Activated CD8-positive, alpha-beta T cell treated with anti-CD3 and anti-CD28 coated beads, Interleukin-2, amount 10 ng/mL, durations not matched to agents 7 days and 5 days (primary cell): ENCODE measurements around the gene SELENOM. TPM values are rescaled to one million over a fixed set of nuclear protein-coding genes. Genes with fewer than 3 reads are reported as not detected.
A peak's percentile ranks its signal among the peaks of the same experiment; 100 is the strongest.

Experiments used
- ATAC-seq: fragments of 150-1000 bp; cut with Tn5 transposase; one replicate; pipeline ENCODE4 v1.10.0; 2021; ENCODE audit warnings: moderate library complexity
- CTCF ChIA-PET: fragments of 350-600 bp; sonication (Branson Sonifier 250); formaldehyde crosslinking; loops from one replicate; lab custom pipeline; 2021; ENCODE audit warnings: antibody characterized with exemption; lab: Charles Lee
- POLR2A ChIA-PET: fragments of 350-600 bp; sonication (Branson Sonifier 250); formaldehyde crosslinking; loops from one replicate; lab custom pipeline; 2021; ENCODE audit warnings: antibody characterized with exemption; lab: Charles Lee
- DNase-seq: peaks from one replicate; pipeline ENCODE4 v3.0.0-alpha.2; 2020
- H3K27ac Mint-ChIP-seq: one replicate; pipeline ENCODE4 v1.8.0; 2021; ENCODE audit warnings: mild to moderate bottlenecking, mixed read lengths
- H3K27me3 Mint-ChIP-seq: one replicate; pipeline ENCODE4 v1.8.0; 2021; ENCODE audit warnings: low read depth, mixed read lengths
- H3K36me3 Mint-ChIP-seq: one replicate; pipeline ENCODE4 v1.8.0; 2021; ENCODE audit warnings: low read depth, mixed read lengths
- H3K4me1 Mint-ChIP-seq: one replicate; pipeline ENCODE4 v1.8.0; 2021; ENCODE audit warnings: low read depth, mixed read lengths
- H3K4me3 Mint-ChIP-seq: one replicate; pipeline ENCODE4 v1.8.0; 2021; ENCODE audit warnings: mild to moderate bottlenecking, mixed read lengths
- H3K9me3 Mint-ChIP-seq: one replicate; pipeline ENCODE4 v1.8.0; 2022; ENCODE audit warnings: mixed read lengths; ENCODE audit not compliant: insufficient read depth
- total RNA-seq, 2 experiments: library from RNA; stranded (reverse); gene quantifications; one replicate each; pipeline ENCODE4 v1.2.3, GENCODE V29; 2021

SELENOM gene, protein sequence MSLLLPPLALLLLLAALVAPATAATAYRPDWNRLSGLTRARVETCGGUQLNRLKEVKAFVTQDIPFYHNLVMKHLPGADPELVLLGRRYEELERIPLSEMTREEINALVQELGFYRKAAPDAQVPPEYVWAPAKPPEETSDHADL
- total RNA-seq = under 1 TPM; 0.76 to 0.87 TPM

DNA sequence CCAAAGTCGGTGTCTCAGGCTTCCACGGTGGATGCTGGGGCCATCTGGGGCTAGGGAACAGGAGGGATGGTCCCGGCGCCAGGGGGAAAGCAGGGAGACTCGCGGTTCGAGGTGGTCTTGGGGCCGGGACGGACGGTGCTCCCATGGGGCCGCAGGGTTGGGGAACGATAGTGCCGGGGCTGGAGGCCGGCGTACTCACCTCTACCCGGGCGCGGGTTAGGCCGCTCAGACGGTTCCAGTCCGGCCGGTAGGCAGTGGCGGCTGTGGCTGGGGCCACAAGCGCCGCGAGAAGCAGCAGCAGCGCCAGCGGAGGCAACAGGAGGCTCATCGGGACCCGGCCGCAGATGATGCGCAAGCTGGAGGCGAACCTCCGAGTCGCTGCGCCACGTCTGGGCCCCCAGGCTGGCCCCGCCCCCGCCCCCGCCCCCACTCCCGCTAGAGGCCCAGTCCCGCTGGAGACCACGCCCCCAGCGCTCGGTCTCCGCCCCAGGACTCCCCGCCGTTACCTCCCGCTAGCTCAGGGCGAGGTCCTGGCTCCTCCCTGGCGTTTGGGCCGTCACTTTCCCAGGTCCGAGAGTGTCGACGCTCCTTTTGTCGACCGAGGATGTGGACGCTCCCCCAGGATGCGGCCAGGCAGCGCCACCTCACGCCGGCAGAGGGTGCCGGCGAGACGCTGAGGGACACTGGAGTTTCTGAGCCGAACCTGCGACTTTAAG is at the start of gene SELENOM:
Gene SELENOM (minus strand): TSS at position 391 of the 716 bp plus-strand sequence. CDS start 63 bp downstream, at position 328.
- Mint-ChIP-seq H3K4me3 (peak within 1 kb of the TSS; percentile 86), H3K36me3 (no peaks in the 10 kb centered on the region), H3K27me3 (no peaks in the 10 kb centered on the region), H3K27ac (peak within 1 kb of the TSS; percentile 72), H3K4me1 (peaks cover 10% of the 10 kb centered on the region), H3K9me3 (no peaks in the 10 kb centered on the region)
- DNase-seq = peak; percentile 90
- ATAC-seq = peak; percentile 97
- CTCF ChIA-PET = interaction anchor here (0.6 to 2.6 kb wide), 35 partner anchors 10 to 863 kb away, joined by 3 to 22 read pairs (median 3); partner anchors contain the start of genes PIK3IP1, RNF185 and TCN2
- POLR2A ChIA-PET = interaction anchor here (0.6 kb wide), 1 partner anchor 49 kb away, joined by 3 read pairs; no protein-coding TSS in a partner anchor

DNA sequence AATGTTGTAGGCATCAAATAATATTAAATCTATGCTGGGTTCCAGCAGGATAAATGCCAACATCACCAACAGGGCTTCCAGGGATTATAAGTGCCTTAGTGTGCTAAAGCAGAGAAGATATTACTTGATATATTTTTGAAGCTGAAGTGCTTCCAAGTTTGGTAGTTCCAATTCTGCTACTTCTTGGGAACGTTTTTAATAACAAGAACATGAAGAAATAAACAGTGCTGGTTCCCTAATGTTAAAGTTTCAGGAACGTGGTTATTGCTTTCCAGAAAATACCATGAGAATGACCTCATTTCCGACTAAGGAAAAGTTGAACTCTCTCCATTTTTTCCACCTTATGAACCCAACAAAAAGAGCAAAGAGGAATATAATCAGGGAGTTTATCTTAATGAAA is 48.1 kb upstream of the SELENOM start:
- ATAC-seq = no peak
- POLR2A ChIA-PET = no interaction called here
- Mint-ChIP-seq H3K27ac (no peak overlapping the region), H3K36me3 (peaks cover 2% of the 10 kb centered on the region), H3K4me3 (no peak overlapping the region), H3K27me3 (peaks cover 6% of the 10 kb centered on the region), H3K4me1 (peaks cover 9% of the 10 kb centered on the region), H3K9me3 (no peaks in the 10 kb centered on the region)
- CTCF ChIA-PET = no interaction called here
- no peak for DNase-seq

DNA sequence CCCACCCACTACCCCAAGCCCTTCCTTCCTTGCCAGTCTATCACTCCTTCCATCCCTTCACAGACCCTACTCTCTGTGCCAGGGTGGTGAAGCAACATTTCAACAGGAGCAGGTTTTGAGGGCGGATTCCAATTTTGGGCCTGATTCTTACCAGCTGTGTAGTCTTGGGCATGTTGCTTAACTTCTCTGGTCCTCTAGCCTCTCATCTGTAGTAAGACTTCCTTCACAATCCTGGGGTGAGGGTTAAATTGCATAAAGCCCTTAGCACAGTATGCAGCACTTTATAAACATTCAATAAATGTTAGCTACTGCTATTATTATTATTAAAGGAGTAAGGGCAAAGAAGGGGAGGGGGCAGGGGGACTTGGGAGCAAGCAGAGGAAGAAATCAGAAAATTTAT is 47.6 kb upstream of the SELENOM start:
- ChIA-PET CTCF (no interaction called here), POLR2A (no interaction called here)
- ATAC-seq (no peak), DNase-seq (no peak)
- Mint-ChIP-seq H3K4me3 (no peak overlapping the region), H3K9me3 (no peaks in the 10 kb centered on the region), H3K36me3 (peaks cover under 1% of the 10 kb centered on the region), H3K27ac (no peak overlapping the region), H3K4me1 (peaks cover 8% of the 10 kb centered on the region), H3K27me3 (peaks cover 6% of the 10 kb centered on the region)

DNA sequence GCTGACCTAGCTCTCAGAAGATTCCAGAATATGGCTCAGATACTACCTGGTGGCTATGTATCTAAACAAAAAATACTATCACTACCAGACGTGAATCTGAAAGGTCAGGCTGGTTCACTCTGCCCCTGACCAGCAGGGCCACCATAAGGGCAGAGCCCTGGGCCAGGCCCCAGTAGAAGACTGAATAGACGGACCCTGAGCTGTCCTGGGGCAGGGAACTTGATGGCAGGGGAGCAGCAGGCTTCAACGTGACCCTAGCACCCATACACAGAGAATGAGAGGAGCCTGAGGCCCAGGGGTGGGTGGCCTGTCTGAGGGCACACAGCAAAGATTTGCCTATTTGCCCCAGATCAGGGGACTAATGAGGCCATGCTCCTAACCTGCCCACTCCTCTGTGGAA is 46.0 kb upstream of the SELENOM start:
- H3K27me3 Mint-ChIP-seq = peaks cover 6% of the 10 kb centered on the region
- no peak overlapping the region for H3K27ac Mint-ChIP-seq
- POLR2A ChIA-PET = no interaction called here
- no peak overlapping the region for H3K4me3 Mint-ChIP-seq
- no peak for DNase-seq
- CTCF ChIA-PET = interaction anchor here (1.4 kb wide), 2 partner anchors 45 to 69 kb away, joined by 3 to 4 read pairs; no protein-coding TSS in a partner anchor
- H3K4me1 Mint-ChIP-seq = no peaks in the 10 kb centered on the region
- no peak for ATAC-seq
- no peaks in the 10 kb centered on the region for H3K9me3 Mint-ChIP-seq
- no peaks in the 10 kb centered on the region for H3K36me3 Mint-ChIP-seq

DNA sequence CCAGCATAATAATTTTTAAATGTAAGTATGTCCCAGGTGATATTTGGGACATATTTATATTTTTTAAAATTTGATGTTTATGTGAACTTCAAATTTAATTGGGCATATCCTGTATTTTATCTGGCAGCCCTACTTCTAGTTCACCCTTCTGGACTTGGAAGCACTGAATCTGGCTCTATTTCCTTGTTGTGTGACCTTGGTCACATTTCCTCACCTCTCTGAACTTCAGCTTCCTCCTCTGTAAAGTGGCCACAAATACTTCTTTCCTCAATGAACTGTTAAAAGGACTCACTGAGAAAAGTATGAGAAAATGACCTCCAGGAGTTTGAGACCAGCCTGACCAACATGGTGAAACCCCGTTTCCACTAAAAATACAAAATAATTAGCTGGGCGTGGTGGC is 44.5 kb upstream of the SELENOM start:
- Mint-ChIP-seq H3K4me1 (no peaks in the 10 kb centered on the region), H3K27me3 (peaks cover 2% of the 10 kb centered on the region)
- ATAC-seq = no peak

DNA sequence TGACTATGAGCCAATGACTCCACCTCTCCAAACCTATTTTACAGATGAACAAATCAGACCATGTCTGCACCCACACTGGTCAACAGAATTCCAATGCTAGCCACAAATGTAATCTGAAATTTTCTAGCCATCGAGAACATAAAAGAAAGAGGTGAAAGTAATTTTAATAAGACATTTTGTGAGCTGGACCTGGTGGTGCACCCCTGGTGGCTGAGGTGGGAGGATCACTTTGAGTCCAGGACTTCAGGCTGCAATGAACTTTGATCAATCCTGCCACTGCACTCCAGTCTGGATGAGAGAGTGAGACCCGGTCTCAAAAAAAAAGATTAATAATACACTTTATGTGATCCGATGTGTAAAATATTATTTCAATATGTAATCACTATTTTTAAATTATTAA is 43.2 kb upstream of the SELENOM start:
- no peaks in the 10 kb centered on the region for H3K4me1 Mint-ChIP-seq
- no peaks in the 10 kb centered on the region for H3K36me3 Mint-ChIP-seq
- POLR2A ChIA-PET = no interaction called here
- ATAC-seq = no peak
- no peak for DNase-seq
- H3K9me3 Mint-ChIP-seq = no peaks in the 10 kb centered on the region
- CTCF ChIA-PET = interaction anchor here (1.9 kb wide), 1 partner anchor 9 kb away, joined by 10 read pairs; the partner anchor contains the start of gene RNF185
- H3K27me3 Mint-ChIP-seq = peaks cover 2% of the 10 kb centered on the region
- no peak overlapping the region for H3K4me3 Mint-ChIP-seq
- no peak overlapping the region for H3K27ac Mint-ChIP-seq

More for the DNA sequence above, 44.5 kb upstream of the SELENOM start:
- H3K36me3 Mint-ChIP-seq = no peaks in the 10 kb centered on the region
- ChIA-PET POLR2A (no interaction called here), CTCF (no interaction called here)
- no peak overlapping the region for H3K4me3 Mint-ChIP-seq
- no peak for DNase-seq
- no peak overlapping the region for H3K27ac Mint-ChIP-seq
- H3K9me3 Mint-ChIP-seq = no peaks in the 10 kb centered on the region

DNA sequence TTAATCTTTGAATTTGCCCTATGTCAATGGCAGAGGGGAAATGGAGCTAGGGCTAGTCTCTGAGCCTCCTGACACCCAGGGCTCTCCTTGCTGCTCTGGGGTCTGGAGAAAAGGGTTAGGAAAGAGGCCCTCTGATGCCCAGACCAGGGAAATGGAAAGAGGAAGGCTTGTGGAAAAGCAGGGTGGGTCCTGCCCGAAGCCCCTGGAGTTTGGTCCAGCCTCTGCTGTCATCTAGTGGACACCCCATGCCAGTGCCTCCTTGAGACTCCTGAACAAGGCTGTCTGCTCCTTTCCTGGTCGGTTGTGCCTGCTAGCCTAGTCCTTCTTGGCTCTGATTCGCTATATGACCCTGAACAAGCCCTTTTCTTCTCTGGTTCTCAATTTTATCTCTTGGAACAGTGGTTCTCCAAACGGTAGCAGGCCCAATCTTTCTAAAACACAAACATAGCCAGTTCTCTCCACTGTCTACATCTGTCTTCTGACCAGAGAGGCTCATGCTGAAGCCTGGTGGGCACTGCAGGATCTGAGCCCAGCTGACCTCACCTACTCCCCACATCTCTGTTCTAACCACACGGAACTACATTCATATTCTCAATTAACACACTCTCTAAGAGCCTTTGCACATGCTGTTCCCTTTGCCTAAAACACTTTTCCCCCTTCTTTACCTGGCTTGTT is 41.7 kb upstream of the SELENOM start:
- no peak overlapping the region for H3K4me3 Mint-ChIP-seq
- no peaks in the 10 kb centered on the region for H3K36me3 Mint-ChIP-seq
- H3K4me1 Mint-ChIP-seq = peaks cover 7% of the 10 kb centered on the region
- DNase-seq = peak; percentile 45
- CTCF ChIA-PET = interaction anchor here (1.2 to 2.0 kb wide), 4 partner anchors 10 to 64 kb away, joined by 3 to 10 read pairs (median 4); partner anchors contain the start of gene RNF185
- POLR2A ChIA-PET = no interaction called here
- peaks cover 2% of the 10 kb centered on the region for H3K27me3 Mint-ChIP-seq
- H3K27ac Mint-ChIP-seq = no peak overlapping the region
- peak; percentile 68 for ATAC-seq
- no peaks in the 10 kb centered on the region for H3K9me3 Mint-ChIP-seq

DNA sequence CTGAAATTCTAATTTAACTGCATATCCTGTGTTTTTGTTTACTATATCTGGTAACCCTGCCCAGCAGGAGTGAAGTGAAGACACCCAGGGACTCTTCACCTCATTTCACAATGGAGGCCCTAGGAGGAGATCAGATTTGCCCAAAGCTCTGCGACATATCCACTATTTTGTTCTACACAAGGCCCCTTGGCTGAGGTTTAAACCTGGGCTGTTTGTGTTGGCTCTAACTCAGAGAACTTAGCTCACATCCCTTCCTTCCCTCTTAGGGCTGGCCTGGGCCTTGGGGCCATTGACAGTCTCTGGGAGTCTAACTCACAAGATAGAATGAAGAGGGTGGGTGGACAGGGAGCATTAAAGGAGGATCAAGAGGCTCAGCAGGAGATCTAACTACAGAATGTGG is 41.1 kb upstream of the SELENOM start:
- ChIA-PET POLR2A (no interaction called here), CTCF (interaction anchor here (1.2 to 2.0 kb wide), 3 partner anchors 20 to 64 kb away, joined by 3 to 5 read pairs (median 4); no protein-coding TSS in a partner anchor)
- Mint-ChIP-seq H3K4me3 (no peak overlapping the region), H3K9me3 (no peaks in the 10 kb centered on the region), H3K4me1 (peaks cover 9% of the 10 kb centered on the region), H3K36me3 (no peaks in the 10 kb centered on the region), H3K27me3 (peaks cover 2% of the 10 kb centered on the region), H3K27ac (no peak overlapping the region)
- ATAC-seq = no peak
- no peak for DNase-seq

DNA sequence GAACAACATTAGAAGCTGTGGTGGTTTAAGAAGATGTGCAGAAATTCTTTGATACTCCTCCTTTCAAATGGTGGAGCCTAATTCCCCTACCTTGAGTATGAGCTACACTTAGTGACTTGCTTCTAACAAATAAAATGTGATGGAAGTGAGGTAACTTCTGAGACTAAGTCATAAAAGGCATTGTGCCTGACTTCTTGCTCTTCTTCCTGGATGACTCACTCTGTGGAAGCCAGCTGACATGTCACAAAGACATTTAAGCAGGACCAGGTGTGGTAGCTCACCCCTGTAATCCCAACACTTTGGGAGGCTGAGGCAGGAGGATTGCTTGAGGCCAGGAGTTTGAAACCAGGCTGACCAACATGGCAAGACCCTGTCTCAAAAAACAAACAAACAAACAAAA is 36.9 kb upstream of the SELENOM start:
- H3K4me1 Mint-ChIP-seq = peaks cover 9% of the 10 kb centered on the region
- ChIA-PET CTCF (interaction anchor here (0.8 to 1.2 kb wide), 2 partner anchors 60 to 61 kb away, joined by 3 read pairs; no protein-coding TSS in a partner anchor), POLR2A (no interaction called here)
- H3K36me3 Mint-ChIP-seq = no peaks in the 10 kb centered on the region
- no peaks in the 10 kb centered on the region for H3K27me3 Mint-ChIP-seq
- no peak overlapping the region for H3K4me3 Mint-ChIP-seq
- H3K9me3 Mint-ChIP-seq = no peaks in the 10 kb centered on the region
- no peak for ATAC-seq
- no peak overlapping the region for H3K27ac Mint-ChIP-seq
- no peak for DNase-seq

DNA sequence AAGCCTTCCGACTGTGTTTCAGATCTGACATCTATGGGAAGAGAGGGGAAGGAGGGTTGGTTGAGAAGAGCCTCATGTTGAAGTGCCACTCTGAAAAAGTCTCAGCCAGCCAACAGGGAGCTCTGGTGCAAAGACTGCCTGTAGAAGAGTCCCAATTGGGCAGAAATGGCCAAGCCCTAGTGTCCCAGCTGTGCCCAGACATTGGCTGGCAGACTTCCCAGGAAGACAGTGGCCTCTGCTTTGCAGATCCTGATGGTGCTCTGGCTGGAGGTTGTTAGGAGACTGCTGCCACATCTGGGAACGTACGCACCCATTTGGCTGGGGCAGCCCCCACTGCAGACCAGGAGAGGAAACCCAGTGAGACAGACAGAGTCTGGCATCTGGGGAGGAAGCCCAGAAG is 36.2 kb upstream of the SELENOM start:
- ATAC-seq = no peak
- ChIA-PET CTCF (interaction anchor here (1.2 kb wide), 1 partner anchor 60 kb away, joined by 3 read pairs; no protein-coding TSS in a partner anchor), POLR2A (no interaction called here)
- H3K27me3 Mint-ChIP-seq = no peaks in the 10 kb centered on the region
- no peak overlapping the region for H3K27ac Mint-ChIP-seq
- H3K4me3 Mint-ChIP-seq = no peak overlapping the region
- no peaks in the 10 kb centered on the region for H3K9me3 Mint-ChIP-seq
- no peak for DNase-seq
- H3K36me3 Mint-ChIP-seq = no peaks in the 10 kb centered on the region
- H3K4me1 Mint-ChIP-seq = peaks cover 9% of the 10 kb centered on the region

DNA sequence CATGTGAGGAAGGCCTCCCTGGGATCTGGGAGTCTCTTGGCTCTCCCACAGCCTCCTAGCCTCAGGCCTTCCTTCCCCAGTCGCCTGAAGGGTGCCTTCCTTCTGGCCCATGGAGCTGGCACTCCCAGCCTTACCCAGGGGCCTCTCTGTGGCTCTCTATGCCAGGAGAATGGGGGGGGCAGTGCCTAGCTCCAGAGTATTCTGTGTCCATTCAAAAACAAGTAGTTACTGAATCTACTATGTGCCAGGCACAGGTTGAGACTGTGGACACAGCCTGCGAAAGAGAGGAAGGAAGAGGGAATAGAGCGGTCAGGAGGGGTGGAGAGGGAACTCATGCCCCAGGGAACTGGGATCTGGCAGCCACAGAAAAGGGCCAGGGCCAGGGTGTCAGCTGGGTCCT is 35.7 kb upstream of the SELENOM start:
- no peak for ATAC-seq
- peaks cover 9% of the 10 kb centered on the region for H3K4me1 Mint-ChIP-seq
- POLR2A ChIA-PET = no interaction called here
- no peak for DNase-seq
- no peak overlapping the region for H3K27ac Mint-ChIP-seq
- no peaks in the 10 kb centered on the region for H3K27me3 Mint-ChIP-seq
- H3K36me3 Mint-ChIP-seq = no peaks in the 10 kb centered on the region
- H3K4me3 Mint-ChIP-seq = no peak overlapping the region
- H3K9me3 Mint-ChIP-seq = no peaks in the 10 kb centered on the region
- CTCF ChIA-PET = no interaction called here
